Cardiac muscle cell (in vitro differentiated cells and primary cell): ENCODE measurements around the gene SLC19A1. TPM values are rescaled to one million over a fixed set of nuclear protein-coding genes. Genes with fewer than 3 reads are reported as not detected.

ENCODE experiments used
- DNase-seq, 2 donors: peaks; one replicate each; pipeline versions ENCODE4 v3.0.0 to v3.0.0-alpha.2; 2010 to 2017; ENCODE audit warnings: low read depth in 1 of 2, low spot score in 1 of 2
- H3K27ac ChIP-seq: fragments of 200-600 bp; sonication (generic); 2 replicates; pipeline ENCODE4 v1.5.1; 2016
- H3K27me3 ChIP-seq: fragments of 200-600 bp; sonication (generic); 2 replicates; pipeline ENCODE4 v1.6.0; 2016; ENCODE audit warnings: control low read depth
- H3K36me3 ChIP-seq: fragments of 200-600 bp; sonication (generic); 2 replicates; pipeline ENCODE4 v1.5.1; 2016; ENCODE audit warnings: control low read depth
- H3K4me1 ChIP-seq: fragments of 200-600 bp; sonication (generic); 2 replicates; pipeline ENCODE4 v1.8.1; 2017; ENCODE audit warnings: low read depth, mild to moderate bottlenecking, mixed run types
- H3K4me3 ChIP-seq: fragments of 200-600 bp; sonication (generic); 2 replicates; pipeline ENCODE4 v1.5.1; 2016; ENCODE audit warnings: mild to moderate bottlenecking
- H3K9me3 ChIP-seq: fragments of 200-600 bp; sonication (generic); 2 replicates; pipeline ENCODE4 v1.5.1; 2017; ENCODE audit warnings: low read depth, mild to moderate bottlenecking, control low read depth
- CTCF ChIP-seq: IDR thresholded peaks from 2 replicates; pipeline ENCODE4 v1.5.1; 2012; ENCODE audit warnings: low read depth, mild to moderate bottlenecking, low read length
- polyA plus RNA-seq: library from polyadenylated mRNA; unstranded; fragments of >200 nt; fragmentation: Nextera tagmentation; extraction: Ambion mirVana; gene quantifications from 2 replicates; pipeline ENCODE4 v1.2.1, GENCODE V29; 2016
- total RNA-seq: library from RNA; depleted of rRNA; stranded (reverse); fragments of >200 nt; gene quantifications from 2 replicates; pipeline ENCODE4 v1.2.3, GENCODE V29; 2016

SLC19A1 gene
- total and polyA plus RNA-seq, 2 experiments from 2014 or later: 25.4 to 50.3 TPM

- Histone ChIP-seq H3K36me3 (no peaks in the 10 kb centered on the region), H3K4me3 (no peak overlapping the region), H3K27me3 (no peaks in the 10 kb centered on the region), H3K9me3 (peaks cover 6% of the 10 kb centered on the region), H3K27ac (peak overlapping the region; percentile 86), H3K4me1 (peaks cover 11% of the 10 kb centered on the region)
- no peak for DNase-seq
- TF ChIP-seq CTCF: no peak
These were observed 16.3 kb downstream of the SLC19A1 start for GRCh38 chr21:45525910-45526306.

- Histone ChIP-seq H3K9me3 (peaks cover 6% of the 10 kb centered on the region), H3K4me3 (no peak overlapping the region), H3K36me3 (no peaks in the 10 kb centered on the region), H3K27ac (peak overlapping the region; percentile 86), H3K4me1 (peaks cover 11% of the 10 kb centered on the region), H3K27me3 (no peaks in the 10 kb centered on the region)
- no peak for TF ChIP-seq CTCF
- peak in 1 of 2 donors; percentile 83 for DNase-seq
These were observed 16.9 kb downstream of the SLC19A1 start for GRCh38 chr21:45525153-45525909.

GRCh38 chr21:45524756-45525152 is 17.5 kb downstream of the SLC19A1 start:
- no peak for TF ChIP-seq CTCF
- no peak overlapping the region for H3K4me3 ChIP-seq
- H3K27ac ChIP-seq: peak overlapping the region; percentile 86
- H3K36me3 ChIP-seq: no peaks in the 10 kb centered on the region
- peaks cover 6% of the 10 kb centered on the region for H3K9me3 ChIP-seq
- H3K4me1 ChIP-seq: peaks cover 11% of the 10 kb centered on the region
- DNase-seq: no peak
- no peaks in the 10 kb centered on the region for H3K27me3 ChIP-seq

- Histone ChIP-seq H3K27ac (no peak overlapping the region), H3K27me3 (no peaks in the 10 kb centered on the region), H3K4me3 (no peak overlapping the region), H3K36me3 (no peaks in the 10 kb centered on the region), H3K9me3 (peaks cover 6% of the 10 kb centered on the region), H3K4me1 (peaks cover 11% of the 10 kb centered on the region)
- no peak for DNase-seq
- TF ChIP-seq CTCF: no peak
These were observed 18.7 kb downstream of the SLC19A1 start for GRCh38 chr21:45523411-45524101.

- DNase-seq: no peak
- Histone ChIP-seq H3K4me1 (peaks cover 11% of the 10 kb centered on the region), H3K27ac (no peak overlapping the region), H3K36me3 (no peaks in the 10 kb centered on the region), H3K9me3 (peaks cover 6% of the 10 kb centered on the region), H3K27me3 (no peaks in the 10 kb centered on the region), H3K4me3 (no peak overlapping the region)
- no peak for TF ChIP-seq CTCF
These were observed 19.3 kb downstream of the SLC19A1 start for GRCh38 chr21:45522986-45523385.
